Heart right ventricle (tissue), 16 donors: ENCODE data around the gene THY1. TPM values are rescaled to one million over a fixed set of nuclear protein-coding genes. Genes with fewer than 3 reads are reported as not detected.

Source experiments
- ATAC-seq, 8 donors: fragments of 200-7000 bp; cut with Tn5 transposase; one replicate each; pipeline ENCODE4 v1.9.1; 2020; ENCODE audit warnings: mild to moderate bottlenecking in 8 of 8, moderate library complexity in 8 of 8, moderate number of reproducible peaks in 1 of 8
- DNase-seq, 2 donors: peaks; one replicate each; pipeline ENCODE4 v3.0.0-alpha.2; 2020
- H3K27ac ChIP-seq, 10 donors: fragments of 200-600 bp; sonication (generic) in 2 of 10; one replicate each; pipeline versions ENCODE4 v1.5.0 to v1.8.0; 2020 to 2022; ENCODE audit warnings: mild to moderate bottlenecking in 3 of 10
- H3K27me3 ChIP-seq, 7 donors: fragments of 200-600 bp; one replicate each; pipeline ENCODE4 v1.8.0; 2021 to 2022; ENCODE audit warnings: mild to moderate bottlenecking in 2 of 7
- H3K36me3 ChIP-seq, 9 donors: fragments of 200-600 bp; sonication (generic) in 1 of 9; one replicate each; pipeline versions ENCODE4 v1.5.0 to v1.8.0; 2020 to 2022; ENCODE audit warnings: mild to moderate bottlenecking in 2 of 9
- H3K4me1 ChIP-seq, 9 donors: fragments of 200-600 bp; sonication (generic) in 1 of 9; one replicate each; pipeline versions ENCODE4 v1.5.0 to v1.8.0; 2020 to 2022; ENCODE audit warnings: mild to moderate bottlenecking in 4 of 9
- H3K4me3 ChIP-seq, 10 donors: fragments of 200-600 bp; sonication (generic) in 2 of 10; one replicate each; pipeline versions ENCODE4 v1.5.0 to v1.8.0; 2020 to 2022; ENCODE audit warnings: mild to moderate bottlenecking in 7 of 10, moderate library complexity in 2 of 10
- H3K9me3 ChIP-seq, 11 donors: fragments of 200-600 bp in 10 of 11; sonication (generic) in 2 of 11; one replicate each; pipeline versions ENCODE4 v1.5.0 to v1.8.0; 2013 to 2022; ENCODE audit warnings: mild to moderate bottlenecking in 2 of 11, control low read depth in 1 of 11, moderate library complexity in 1 of 11
- CTCF ChIP-seq, 9 donors: fragments of 200-600 bp; sonication (generic) in 2 of 9; IDR thresholded peaks; one replicate each; pipeline versions ENCODE4 v1.5.0 to v1.8.0; 2021 to 2022; ENCODE audit warnings: antibody characterized with exemption in 9 of 9, mild to moderate bottlenecking in 5 of 9, moderate library complexity in 1 of 9
- WGBS, 2 donors: extraction: QIAGEN DNeasy Blood & Tissue Kit; methylation state at CpG; one replicate each; pipeline ENCODE4 v1.1.7; 2013; ENCODE audit warnings: inconsistent platforms in 1 of 2; 5-methylcytosine and 5-hydroxymethylcytosine counted together
- intact Hi-C, 10 donors: fragments of 100-400 bp; cut with DNase I; formaldehyde crosslinking; loops; one replicate each; pipeline versions ENCODE4 v1.11.1 to v1.14.2; 2022
- polyA plus RNA-seq, 2 donors: library from polyadenylated mRNA; stranded (reverse); fragments of 200-250 nt; gene quantifications; one replicate each; pipeline ENCODE4 v1.2.3, GENCODE V29; 2013
- total RNA-seq, 10 donors: library from RNA; stranded (reverse); fragmentation: NEBNext Ultra II Directional in 3 of 10; extraction: Animal tissue kit (Norgen Biotek cat#: 25700) in 3 of 10; gene quantifications; one replicate each; pipeline versions ENCODE4 v1.2.1 to v1.2.4, GENCODE V29; 2021 to 2023
- donor health status: Arrhythmogenic right ventricular cardiomyopathy.
- donor health status: ischemic (EF 13 %, LVEDD 7.1; RV severe dilation, severe dysfunction).
- donor health status: healthy with polysubstance abuse.
- donor health status: DM: no; HTN: yes; CAD: no.
- donor health status: DM: no; HTN: no; CAD: no.
- donor health status: ischemic (EF 25% LVEDD 6.9; RV normal size, moderate dysfunction).
- donor health status: ischemic (EF 25% LVEDD 5.7; RV mildly dilated, moderate dysfunction).
- donor health status: healthy.
- donor health status: DM: yes; HTN: yes; CAD: no.
- donor health status: Ischemic cardiomyopathy.
- donor health status: ischemic (EF 35%, LVEDD 5.7; RV mildly dilated, moderate dysfunction).
- donor health status: nonischemic (EF 11% LVEDD 7.7; RV severe dilation, severe dysfunction).
- donor health status: DM: yes; HTN: yes; CAD: no.
- donor health status: PGD.
- donor health status: ischemic (EF 29% LVEDD 5.4; RV normal size, mild dysfunction).
- donor health status: nonischemic (EF 23%, LVEDD 6.1; RV moderate dilation, normal function).

Gene THY1
- total and polyA plus RNA-seq, 12 donors: 0.61 to 26.6 (median 5.0) TPM

GRCh38 chr11:119436093-119436492, 13.1 kb upstream of the THY1 start:
- WGBS, 2 donors: 92 to 93% methylated on average over 7 of the region's 7 CpGs
- Histone ChIP-seq H3K9me3 (no peaks in the 10 kb centered on the region), H3K4me3 (no peak overlapping the region), H3K27me3 (peaks cover 0 to under 1% (median 0%) of the 10 kb centered on the region in 7 donors), H3K36me3 (no peaks in the 10 kb centered on the region), H3K4me1 (peaks cover 0 to 14% (median 0%) of the 10 kb centered on the region in 9 donors), H3K27ac (no peak overlapping the region)
- intact Hi-C loops: no loop called here
- ATAC-seq: no peak
- no peak for DNase-seq
- TF ChIP-seq CTCF (IDR thresholded peaks at IDR 0.05): no peak

GRCh38 chr11:119434591-119435330, 11.8 kb upstream of the THY1 start:
- peaks cover 0 to 5% (median 0%) of the 10 kb centered on the region in 7 donors for H3K27me3 ChIP-seq
- ATAC-seq (no peak), DNase-seq (no peak)
- peaks cover 0 to 12% (median 0%) of the 10 kb centered on the region in 9 donors for H3K4me1 ChIP-seq
- no peaks in the 10 kb centered on the region for H3K36me3 ChIP-seq
- H3K4me3 ChIP-seq: no peak overlapping the region
- TF ChIP-seq CTCF (IDR thresholded peaks at IDR 0.05): no peak
- no peak overlapping the region for H3K27ac ChIP-seq
- WGBS, 2 donors: 88 to 95% methylated on average over 1 of the region's 1 CpG
- intact Hi-C loops: no loop called here
- no peaks in the 10 kb centered on the region for H3K9me3 ChIP-seq

- ATAC-seq: no peak
- intact Hi-C loops: no loop called here
- Histone ChIP-seq H3K27me3 (peaks cover 0 to 12% (median 5%) of the 10 kb centered on the region in 7 donors), H3K4me3 (no peak overlapping the region), H3K27ac (peak overlapping the region in 1 of 10 donors; percentile 44), H3K36me3 (no peaks in the 10 kb centered on the region), H3K4me1 (peaks cover 0 to 12% (median 0%) of the 10 kb centered on the region in 9 donors), H3K9me3 (no peaks in the 10 kb centered on the region)
- no peak for DNase-seq
- 31 to 54% methylated on average over 1 of the region's 1 CpG for WGBS, 2 donors
- TF ChIP-seq CTCF (IDR thresholded peaks at IDR 0.05): no peak
Observed at GRCh38 chr11:119433358-119433725, 10.4 kb upstream of the THY1 start.

- DNase-seq (no peak), ATAC-seq (peak; percentile 17 to 87 (median 70))
- H3K36me3 ChIP-seq: no peaks in the 10 kb centered on the region
- no peaks in the 10 kb centered on the region for H3K9me3 ChIP-seq
- H3K4me3 ChIP-seq: peak overlapping the region in 2 of 10 donors; percentile 7 to 17
- H3K4me1 ChIP-seq: peaks cover 0 to 12% (median 0%) of the 10 kb centered on the region in 9 donors
- WGBS, 2 donors: 39 to 46% methylated on average over 21 of the region's 21 CpGs
- intact Hi-C loops: no loop called here
- no peak for TF ChIP-seq CTCF (IDR thresholded peaks at IDR 0.05)
- peaks cover 0 to 12% (median 5%) of the 10 kb centered on the region in 7 donors for H3K27me3 ChIP-seq
- peak overlapping the region in 3 of 10 donors; percentile 29 to 44 (median 42) for H3K27ac ChIP-seq
Observed at GRCh38 chr11:119432484-119433357, 9.7 kb upstream of the THY1 start.
